GM18520 (cell line): ENCODE results near the gene ERAS.

Source experiments
- ATAC-seq: cut with Tn5 transposase; IDR thresholded peaks from one replicate; pipeline ENCODE4 v1.9.1; 2021; ENCODE audit not compliant: unreplicated experiment

ERAS gene, protein sequence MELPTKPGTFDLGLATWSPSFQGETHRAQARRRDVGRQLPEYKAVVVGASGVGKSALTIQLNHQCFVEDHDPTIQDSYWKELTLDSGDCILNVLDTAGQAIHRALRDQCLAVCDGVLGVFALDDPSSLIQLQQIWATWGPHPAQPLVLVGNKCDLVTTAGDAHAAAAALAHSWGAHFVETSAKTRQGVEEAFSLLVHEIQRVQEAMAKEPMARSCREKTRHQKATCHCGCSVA

DNA sequence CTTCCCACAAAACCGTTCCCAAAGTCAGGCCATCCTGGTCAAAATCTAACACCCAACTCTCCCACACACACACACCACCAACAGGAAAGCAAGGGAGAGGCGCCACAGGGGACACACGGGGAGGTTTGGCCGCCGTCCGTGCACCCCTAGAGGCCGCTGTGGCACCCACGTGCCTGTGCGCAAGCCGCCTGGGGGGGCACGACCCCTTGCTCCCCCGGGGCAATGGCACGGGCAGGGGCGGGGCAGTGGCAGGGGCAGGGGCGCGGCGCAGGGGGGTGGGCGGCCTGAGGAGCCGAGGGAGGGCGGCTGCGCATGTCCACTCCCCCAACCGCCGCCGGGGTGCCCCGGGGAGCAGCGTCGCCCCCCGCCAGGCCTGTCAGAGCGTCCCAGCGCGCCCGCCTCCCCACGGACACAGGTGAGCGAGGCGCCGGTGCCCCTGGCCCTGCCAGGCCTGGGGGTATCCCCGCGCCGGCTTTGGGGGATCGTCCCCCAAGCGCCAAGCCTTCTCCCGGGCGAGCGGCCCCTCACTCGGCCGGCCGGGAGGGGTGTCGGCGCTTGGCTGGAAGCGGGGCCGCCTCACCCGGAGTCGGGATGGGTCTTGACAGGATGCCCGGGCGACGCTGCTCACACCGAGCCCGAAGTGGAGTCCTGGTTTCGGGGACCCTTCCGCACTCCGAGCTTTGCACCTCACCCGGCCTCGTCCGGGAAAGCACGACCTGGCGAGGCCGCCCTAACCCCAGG lies at the start of gene ERAS:
TSS of gene ERAS (plus strand) at position 379 of the 741 bp plus-strand sequence. CDS start 2,611 bp downstream, outside the sequence.
- ATAC-seq: no peak

DNA sequence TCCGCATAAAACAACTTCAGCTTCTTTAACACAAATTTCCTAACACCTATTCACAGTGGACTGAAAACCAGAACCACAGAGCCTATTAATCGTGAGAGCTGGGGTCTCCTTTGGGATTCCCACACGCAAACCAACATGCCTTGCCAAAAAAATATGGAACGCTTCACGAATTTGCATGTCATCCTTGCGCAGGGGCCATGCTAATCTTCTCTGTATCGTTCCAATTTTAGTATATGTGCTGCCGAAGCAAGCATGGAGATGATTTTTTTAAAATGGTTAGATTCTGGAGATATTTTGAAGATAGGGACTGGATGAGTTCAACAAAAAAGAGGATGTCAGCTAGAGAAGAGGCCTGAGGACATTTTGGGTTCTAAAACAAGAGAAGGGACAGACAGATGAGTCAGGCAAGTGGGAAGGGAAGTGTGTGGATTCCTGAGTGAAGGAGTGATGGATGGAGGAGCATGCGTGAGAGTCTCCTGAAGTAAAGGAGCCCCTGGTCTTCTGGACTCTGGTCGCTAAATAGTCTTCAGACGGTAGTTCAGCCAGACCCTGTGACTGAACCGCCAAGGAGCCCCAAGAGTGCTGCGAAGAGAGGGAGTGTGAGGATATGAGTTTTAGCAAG lies 49.4 kb upstream of the ERAS start:
- ATAC-seq: no peak

DNA sequence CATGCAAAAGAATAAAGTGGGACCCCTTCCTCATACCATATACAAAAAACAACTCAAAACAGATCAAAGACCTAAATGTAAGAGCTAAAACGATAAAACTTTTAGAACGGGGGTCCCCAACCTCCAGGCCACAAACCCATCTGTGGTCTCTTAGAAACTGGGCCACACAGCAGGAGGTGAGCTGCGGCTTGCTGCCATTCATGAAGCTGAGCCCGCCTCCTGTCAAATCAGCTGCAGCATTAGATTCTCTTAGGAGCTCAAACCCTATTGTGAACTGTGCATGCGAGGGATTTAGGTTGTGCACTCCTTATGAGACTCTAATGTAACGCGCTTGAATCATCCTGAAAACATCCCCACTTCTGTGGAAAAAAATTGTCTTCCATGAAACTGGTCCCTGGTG lies 46.9 kb upstream of the ERAS start:
- ATAC-seq: no peak

DNA sequence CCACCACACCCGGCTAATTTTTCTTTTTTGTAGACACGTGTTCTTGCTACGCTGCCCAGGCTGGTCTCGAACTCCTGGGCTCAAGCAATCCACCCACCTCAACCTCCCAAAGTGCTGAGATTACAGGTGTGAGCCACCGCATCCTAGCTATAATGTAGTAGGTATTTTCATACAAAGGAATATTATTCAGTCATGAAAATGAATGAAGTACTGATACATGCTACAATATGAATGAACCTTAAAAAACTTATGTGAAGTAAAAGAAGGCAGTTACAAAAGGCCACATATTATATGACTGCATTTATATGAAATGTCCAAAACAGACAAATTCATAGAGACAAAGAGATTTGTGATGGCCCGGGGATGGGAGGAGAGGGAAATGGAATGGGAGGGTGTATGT lies 44.6 kb upstream of the ERAS start:
- no peak for ATAC-seq

DNA sequence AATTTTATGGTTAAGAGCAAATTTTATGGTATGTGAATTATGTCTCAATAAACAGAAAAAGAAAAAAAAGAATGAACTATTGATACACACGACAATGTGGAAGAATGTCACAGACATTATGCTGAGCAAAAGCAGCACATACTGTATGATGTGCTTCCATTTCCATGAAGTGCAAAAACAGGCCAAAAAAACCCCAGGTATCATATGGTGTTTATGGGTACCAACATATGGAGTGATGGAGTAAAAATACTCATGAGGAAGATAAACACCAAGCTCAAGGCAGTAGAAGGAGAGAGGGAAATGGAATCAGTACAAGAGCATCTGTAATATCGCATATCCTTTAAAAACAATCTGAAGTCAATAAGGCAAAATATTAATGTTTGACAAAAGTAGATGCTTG lies 44.1 kb upstream of the ERAS start:
- no peak for ATAC-seq

DNA sequence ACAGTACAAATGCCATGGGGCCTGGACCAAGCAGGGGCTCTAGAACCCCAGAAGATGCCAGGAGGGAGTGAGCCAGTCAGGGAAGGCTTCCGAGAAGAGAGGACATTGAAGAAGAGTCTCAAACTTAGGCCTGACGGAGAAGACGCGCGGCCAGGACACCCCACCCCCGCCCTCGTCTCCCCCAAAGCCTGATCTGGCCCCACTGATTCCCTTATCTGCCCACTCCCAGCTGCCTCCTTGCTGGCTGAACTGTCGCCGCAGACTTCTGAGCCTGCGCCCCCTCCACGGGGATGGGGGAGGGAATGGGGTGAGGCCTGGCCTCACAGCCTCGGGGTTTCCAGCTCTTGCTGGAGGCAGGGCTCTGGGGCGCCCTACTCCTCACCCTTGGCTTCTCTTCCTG lies 43.5 kb upstream of the ERAS start:
- ATAC-seq: no peak

DNA sequence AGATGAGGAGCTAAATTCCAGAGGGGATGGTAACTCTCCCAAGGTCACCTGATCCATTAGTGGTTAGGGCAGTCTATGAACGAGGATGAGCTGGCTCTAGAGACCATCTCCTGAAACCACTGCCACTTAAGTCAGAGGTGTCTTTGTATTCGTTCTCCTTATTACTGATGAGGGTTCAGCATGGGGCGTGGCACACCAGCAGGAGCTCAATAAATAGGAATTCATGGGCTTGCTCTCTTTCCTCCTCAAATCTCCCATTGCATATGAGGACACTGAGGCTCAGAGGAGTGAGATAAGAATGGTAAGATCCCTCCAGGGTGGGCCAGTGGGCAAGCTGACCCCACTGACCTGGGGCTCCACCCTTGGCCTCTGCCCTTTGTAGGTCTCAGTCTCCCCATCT lies 41.6 kb upstream of the ERAS start:
- ATAC-seq: no peak

DNA sequence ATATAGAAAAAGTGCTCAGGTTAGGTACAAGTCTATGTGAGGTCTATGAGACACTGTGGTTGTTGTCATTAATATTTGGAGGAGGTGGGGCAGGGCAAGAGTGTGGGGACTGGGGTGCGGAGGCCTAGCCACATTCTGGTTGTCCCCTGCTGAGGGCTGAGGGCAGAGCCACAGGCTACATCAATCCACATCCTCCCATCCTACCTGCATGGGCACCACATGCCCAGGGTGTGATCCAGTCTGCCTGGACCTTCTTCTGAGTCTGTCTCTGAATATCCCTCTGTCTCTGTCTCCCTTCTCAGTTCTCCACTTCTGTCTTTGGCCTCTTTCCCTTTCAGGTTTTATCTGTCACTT lies 41.1 kb upstream of the ERAS start:
- no peak for ATAC-seq

DNA sequence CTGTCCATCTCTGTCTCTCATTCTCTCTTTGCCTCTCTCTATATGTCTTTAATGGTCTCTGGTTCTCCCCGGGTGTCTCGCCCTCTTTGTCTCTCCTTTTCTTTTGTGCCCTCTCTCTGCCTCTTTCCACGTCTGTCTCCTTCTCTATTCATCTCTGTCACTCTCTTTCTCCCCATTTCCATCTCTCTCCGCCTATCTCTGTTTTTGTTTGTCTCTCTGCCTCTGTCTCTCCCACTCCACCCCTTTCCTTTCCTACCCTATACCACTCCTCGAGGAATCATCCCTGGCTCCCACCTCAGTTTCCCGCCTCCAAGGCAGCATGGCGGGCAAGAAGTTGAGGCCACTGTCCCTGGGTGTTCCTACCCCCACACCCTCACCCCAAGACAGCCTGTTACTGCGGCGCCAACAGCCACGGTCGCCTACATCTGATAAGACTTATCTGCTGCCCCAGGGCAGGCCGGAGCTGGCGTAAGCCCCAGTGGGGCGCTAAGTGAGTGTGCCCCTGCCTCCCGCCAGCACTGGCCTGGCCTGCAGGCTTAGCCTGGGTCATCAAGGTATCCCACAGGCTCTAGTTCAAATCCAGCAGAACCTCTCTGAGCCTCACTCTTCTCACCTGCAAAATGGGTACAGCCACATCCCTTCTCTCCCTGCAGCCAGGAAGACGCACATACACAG lies 40.6 kb upstream of the ERAS start:
- ATAC-seq: no peak

DNA sequence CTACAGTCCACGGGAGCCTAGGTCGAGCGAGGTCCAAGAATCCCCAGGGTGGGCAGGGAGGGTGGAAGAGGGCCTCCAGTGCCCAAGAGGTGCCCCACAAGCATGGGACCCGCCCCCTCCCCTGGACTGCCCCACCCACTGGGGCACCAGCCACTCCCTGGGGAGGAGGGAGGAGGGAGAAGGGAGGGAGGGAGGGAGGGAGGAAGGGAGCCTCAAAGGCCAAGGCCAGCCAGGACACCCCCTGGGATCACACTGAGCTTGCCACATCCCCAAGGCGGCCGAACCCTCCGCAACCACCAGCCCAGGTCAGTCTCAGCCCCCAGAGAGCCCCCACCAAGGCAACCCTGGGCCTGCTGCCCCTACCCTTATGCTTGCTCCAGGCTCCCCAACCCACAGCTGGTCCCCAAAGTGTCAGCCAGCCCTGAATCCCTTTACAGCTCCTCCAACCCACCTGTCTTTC lies 39.9 kb upstream of the ERAS start, which contains the start of gene GATA1:
TSS of gene GATA1 (plus strand) at position 250 of the 460 bp plus-strand sequence. CDS start 4,520 bp downstream, outside the sequence.
- ATAC-seq: no peak

DNA sequence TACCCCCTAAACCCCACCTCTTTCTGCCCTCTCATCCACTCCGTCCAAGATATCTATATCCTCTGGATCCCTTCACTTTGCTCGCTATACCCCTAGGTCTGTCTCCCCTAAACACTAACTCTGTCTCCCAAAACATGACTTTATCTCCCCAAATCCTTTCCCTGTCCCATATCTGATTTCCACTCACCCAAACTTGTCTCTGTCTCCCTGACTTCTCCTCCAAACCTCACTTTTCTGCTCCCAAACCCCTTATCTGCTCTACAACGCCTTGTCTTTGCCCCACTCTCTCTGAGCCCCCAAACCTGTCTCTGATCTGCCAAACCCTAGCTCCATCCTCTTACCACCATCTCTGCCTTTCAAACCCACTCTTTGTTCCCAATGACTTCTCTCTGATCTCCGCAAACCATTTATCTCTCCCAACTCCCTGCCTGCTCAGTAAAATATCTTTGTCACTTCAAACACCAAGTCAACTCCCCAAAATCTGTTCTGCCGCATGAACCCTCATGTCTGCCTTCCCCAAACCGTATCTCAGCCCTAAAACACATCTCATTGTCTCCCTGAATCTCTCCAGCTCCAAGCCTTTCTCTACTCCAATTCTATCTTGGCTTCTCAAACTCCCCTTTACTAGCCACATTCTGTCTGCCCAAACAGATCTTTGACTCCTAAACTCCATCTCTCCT lies 39.3 kb upstream of the ERAS start:
- no peak for ATAC-seq

DNA sequence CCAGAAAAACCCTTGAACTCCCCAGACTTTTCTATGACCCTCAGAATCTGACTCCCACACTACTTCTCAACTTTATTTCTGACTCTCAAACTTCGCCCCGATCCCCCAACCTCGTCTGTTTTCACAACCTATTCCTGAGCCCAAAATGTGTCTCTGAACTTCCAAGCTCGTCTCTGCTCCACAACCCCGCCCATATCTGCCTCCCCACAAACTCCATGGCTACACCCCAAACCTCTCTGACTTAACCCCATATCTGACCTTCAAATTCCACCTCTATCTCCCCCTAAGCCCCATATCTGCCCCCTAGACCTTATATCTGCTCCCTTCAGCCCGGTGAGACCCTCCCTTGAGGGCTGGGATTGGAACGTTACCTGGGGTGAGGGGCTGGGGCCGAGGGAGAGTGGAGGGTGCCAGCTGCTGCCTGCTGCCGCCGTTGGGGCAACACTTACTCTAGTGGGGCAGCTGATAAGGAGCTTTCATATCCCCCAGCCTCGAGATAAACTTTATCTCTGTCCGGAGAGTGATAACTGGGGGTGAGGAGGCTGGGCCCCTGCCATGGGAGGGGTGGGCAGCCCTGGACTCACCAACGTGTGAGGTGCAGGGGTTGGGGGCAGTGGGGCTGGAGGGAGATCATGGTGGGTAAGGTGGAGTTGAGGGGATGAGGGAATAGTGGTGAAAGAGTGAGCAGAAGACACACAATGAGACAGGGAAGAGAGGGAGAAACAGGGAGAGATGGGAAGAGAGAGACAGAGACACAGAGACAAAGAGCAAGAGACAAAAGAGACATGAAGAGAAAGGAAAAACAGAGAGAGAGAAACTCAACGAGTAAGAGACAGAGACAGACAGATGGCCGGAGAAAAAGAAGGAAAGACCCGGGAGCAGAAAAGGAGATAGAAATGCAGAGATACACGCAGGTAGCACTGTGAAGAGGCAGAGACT lies 38.5 kb upstream of the ERAS start:
- no peak for ATAC-seq

DNA sequence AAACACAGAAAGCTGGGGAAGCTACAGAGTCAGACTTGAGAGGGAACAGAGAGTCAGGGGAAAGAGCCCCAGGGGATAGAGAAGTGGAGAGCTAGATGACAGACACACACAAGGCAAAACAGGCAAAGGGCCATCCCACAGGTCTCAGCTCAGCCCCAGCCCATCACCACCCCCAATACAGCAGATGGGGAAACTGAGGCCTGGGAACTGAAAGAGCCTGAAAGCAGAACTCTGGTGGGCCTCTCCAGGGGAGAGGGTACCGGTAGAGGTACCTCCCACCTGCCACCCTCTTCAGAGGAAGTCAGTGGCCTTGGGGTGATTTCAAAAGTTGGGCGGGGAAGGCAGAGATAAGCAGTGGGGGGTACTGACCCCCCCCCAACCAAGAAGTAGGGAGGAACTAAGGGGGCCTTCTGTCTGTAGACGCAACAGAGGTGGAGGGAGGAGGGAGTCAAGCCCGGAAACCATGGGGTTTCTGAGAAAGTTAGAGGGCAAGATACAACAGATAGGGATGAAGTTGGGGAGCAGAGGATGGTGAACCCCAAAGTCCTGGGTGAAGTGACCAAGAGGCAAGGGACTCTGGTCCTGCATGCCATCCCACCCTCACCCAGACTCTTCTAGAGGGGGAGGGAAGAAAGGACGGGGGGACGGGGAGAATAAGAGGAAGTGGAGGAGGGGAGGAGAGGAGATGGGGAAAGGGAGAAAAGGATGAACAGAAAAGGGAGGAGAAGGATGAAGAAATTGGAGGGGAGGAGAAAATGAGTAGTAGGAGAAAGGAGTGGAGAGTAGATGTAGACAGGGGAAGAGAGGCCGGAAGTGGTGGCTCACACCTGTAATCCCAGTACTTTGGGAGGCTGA lies 36.7 kb upstream of the ERAS start:
- no peak for ATAC-seq

DNA sequence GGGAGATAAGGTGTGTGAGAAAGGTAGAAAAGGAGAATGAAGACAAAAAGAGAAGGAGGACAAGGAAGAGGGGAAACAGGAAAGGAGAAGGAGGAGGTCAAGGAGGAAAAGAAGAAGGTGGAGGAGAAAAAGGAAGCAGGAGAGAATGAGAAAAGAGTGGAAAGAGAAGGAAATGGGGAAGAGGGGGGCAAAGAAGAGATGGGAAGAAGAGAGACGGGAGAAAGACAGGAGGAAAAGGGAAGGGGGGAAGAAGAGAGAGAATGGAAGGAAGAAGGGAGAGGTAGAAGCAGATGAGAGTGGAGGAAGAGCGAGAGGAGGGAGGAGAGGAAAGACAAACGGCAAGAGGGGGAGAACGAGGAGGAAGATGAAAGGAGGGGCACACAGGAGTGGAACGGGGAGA lies 35.8 kb upstream of the ERAS start:
- ATAC-seq: no peak

DNA sequence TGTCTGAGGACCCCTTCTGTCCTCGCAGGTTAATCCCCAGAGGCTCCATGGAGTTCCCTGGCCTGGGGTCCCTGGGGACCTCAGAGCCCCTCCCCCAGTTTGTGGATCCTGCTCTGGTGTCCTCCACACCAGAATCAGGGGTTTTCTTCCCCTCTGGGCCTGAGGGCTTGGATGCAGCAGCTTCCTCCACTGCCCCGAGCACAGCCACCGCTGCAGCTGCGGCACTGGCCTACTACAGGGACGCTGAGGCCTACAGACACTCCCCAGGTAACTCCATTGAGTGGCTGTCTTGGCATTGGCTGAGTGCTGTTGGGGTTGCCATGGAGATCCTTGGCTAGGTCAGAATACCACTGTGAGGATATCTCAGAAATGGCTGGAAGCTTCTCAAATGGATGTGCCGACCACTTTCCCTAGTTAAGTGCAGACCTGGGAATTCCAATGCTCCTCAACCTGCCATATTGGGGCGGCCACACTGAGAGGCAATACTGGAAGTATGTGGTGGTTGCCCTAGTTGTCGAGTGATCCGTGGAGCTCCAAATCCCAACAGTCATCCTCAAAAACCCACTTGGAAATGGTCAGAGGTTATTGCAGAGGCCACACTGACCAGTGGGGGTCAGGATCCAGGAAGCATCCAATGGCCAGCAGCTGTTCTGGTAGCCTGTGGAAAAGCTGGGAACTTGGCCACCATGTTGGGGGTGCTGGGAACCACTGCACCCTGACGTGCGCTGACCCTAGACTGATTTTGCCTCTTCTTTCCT lies 35.1 kb upstream of the ERAS start:
- ATAC-seq: no peak

DNA sequence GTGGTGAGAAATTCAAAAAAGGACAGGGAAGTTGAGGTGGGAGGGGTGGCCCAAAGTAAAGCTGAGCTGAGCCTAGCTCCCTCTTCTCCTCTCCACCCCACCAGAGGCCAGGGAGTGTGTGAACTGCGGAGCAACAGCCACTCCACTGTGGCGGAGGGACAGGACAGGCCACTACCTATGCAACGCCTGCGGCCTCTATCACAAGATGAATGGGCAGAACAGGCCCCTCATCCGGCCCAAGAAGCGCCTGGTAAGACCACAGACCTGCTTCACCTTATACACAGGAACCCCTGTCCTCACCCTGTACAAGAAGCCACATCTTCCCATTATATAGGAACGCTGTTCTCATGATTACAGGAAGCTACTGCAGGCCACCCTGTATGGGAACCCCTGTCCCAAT lies 34.1 kb upstream of the ERAS start:
- ATAC-seq: no peak

DNA sequence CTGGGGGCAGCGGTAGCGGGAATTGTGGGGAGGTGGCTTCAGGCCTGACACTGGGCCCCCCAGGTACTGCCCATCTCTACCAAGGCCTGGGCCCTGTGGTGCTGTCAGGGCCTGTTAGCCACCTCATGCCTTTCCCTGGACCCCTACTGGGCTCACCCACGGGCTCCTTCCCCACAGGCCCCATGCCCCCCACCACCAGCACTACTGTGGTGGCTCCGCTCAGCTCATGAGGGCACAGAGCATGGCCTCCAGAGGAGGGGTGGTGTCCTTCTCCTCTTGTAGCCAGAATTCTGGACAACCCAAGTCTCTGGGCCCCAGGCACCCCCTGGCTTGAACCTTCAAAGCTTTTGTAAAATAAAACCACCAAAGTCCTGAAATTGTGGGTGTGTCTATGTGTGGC lies 32.4 kb upstream of the ERAS start:
- ATAC-seq: no peak

DNA sequence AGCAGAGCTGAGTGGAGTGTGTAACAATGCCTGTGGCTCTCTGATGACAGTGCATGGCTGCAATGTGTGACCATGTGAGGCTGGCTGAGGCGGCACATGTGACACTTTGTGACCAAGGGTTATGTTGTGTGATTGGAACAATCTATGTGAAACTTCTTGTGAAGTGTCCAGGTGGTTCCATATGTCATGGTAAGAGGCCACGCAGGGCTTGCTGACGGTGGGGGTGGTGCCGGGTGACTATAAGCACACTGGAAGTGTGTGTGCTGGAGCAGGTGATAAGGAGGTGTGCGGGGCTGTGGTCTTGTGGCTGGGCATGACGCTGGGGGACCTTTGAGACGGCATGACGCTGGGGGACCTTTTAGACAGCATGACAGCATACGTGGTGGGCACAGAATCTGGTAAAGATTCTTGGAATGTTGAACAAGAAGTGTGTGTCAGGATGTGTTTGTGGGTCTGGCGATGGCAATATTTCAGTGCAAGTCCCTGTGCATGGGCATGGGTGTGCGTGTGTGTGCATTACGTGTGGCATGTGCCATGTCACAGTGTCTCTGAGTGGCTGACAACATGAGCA lies 31.9 kb upstream of the ERAS start:
- no peak for ATAC-seq
